Measurements from ENCODE around the gene DPY19L1. TPM values are rescaled to one million over a fixed set of nuclear protein-coding genes. Genes with fewer than 3 reads are reported as not detected.

The DPY19L1 gene
- polyA plus RNA-seq, 12 donors: 18.4 to 32.5 (median 24.1) TPM; not detected in 1

Other genes with a start within 250 kb of the DPY19L1 start
- gene TBX20, start 216.6 kb upstream of the DPY19L1 start, polyA plus RNA-seq (ENCODE audit: insufficient read length in 12 of 12): not detected

All from muscle of arm (tissue), 12 donors.